ENCODE results near the gene FIGLA.
"Not testable (repeated sequence)": the region's sequence is repeated elsewhere in the genome, so short reads cannot be mapped to it uniquely, and the experiment has no call there.

The FIGLA gene

DNA sequence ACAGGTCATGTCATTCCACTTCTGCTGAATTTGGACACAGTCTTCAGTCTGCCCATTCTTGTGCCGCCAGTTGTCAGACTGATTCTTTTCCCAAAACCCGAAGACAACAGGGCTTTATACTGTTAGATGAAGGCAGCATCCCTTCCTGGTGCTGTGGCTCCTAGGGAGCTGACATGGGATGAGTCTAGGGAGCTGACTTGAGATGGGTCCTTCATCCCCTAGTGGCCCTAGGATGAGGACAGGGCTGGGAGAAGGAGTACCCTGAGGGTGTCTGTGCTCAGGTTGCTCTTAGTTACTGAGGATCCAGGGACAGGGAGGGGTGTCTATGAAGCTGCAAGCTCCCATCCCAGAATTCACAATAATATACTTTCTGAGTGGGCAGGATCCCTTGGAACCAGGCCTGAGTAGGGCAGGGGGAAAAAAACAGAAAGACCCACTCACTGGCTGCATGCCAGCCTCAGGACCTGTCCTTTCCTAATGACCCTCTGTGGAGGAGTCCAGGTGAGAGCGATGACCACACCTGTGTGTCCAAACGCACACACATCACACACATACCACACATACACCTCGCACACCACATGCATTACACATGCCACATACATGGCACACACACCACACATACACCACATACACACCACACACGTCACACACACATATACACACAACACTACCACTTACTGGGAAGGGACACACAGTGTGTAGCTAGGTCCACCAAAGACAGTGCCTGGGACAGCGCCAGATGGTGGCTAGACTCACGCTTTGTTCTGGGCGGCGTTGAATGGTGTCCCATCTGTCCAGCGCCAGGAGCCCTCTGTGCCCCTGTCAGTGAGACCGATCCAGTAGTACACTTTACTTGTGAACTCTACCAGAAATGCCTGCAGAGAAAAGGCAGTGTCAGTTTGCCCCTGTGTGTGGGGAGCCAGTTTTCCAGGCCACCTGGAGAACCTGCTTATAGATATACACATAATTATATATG lies 18.8 kb upstream of the FIGLA start:
- no peak for DNase-seq (ENCODE audit: low read depth in 3 of 3, low spot score in 1 of 3)

DNA sequence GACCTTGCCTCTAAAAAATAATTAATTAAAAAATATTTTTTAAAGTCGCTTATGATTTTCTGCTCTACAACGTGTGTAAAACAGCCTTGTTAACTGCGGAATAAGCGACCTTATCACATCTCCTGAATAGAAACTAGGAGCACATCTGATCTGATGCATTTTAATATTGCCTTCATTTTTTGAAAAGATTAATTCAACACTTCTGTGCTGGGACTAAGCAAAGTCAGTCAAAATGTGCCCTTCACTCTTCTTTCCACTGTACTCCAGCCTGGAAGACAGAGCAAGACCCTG lies 17.3 kb upstream of the FIGLA start:
- no peak for DNase-seq (ENCODE audit: low read depth in 3 of 3, low spot score in 1 of 3)

DNA sequence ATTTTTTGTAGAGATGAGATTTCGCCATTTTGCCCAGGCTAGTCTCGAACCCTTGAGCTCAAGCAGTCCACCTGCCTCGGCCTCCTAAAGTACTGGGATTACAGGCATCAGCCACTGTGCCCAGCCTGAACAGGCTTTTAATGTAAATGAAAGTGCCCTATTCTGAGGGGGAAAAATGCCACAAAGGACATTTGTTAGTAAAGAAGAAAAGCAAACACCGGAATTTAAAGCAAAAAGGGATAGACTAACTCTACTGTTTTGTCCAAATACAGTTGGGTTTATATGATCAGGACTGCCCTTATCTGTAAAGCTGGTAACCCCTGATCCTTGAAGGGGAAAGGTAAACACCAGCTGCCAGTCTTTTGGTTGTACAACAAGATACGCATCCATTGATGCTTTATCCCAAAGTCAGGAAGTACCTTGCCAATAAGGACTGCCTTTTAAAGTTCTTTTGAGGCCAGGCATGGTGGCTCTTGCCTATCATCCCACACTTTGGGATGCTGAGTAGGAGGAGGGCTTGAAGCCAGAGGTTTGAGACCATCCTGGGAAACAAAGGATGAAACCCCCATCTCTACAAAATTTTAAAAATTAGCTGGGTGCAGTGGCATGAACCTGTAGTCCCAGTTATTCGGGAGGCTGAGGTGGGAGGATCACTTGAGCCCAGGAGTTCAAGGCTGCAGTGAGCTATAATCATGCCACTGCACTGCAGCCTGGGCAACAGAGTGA lies 16.8 kb upstream of the FIGLA start:
- DNase-seq (ENCODE audit: low read depth in 3 of 3, low spot score in 1 of 3), result no peak

DNA sequence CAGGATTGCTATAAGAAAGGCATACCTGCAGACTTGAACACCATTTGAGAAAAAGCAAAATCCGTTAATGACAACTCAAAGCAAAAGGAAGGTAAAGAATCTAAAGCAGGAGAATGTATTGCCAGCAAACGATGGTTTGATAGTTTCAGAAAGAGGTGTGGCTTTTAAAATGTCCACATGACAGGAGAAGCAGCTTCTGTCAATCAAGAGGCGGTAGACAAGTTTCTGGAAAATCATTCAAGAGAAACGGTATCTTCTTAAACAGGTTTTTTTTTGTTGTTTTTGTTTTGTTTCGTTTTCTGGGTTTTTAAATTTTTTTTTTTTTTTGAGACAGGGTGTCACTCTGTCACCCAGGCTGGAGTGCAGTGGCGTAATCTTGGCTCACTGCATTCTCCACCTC lies 16.2 kb upstream of the FIGLA start:
- no peak for DNase-seq (ENCODE audit: low read depth in 3 of 3, low spot score in 1 of 3)

DNA sequence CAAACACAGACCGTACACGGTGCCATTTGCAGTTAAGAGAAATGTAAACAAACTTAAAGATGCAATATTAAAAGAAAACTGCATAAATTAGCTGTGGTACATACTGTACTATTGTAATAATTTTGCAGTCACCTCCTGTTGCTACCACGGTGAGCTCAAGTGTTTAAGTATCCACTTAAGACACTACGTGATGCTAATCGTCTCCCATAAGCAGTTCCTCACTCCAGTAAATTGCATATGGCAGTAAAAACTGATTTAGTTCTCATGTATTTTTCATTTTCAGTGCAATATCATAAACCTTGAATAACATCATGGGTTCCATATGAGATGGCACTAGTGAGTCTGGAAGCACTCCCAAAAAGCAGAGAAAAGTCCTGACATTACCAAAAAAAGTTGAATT lies 15.6 kb upstream of the FIGLA start:
- DNase-seq (ENCODE audit: low read depth in 3 of 3, low spot score in 1 of 3), result no peak

DNA sequence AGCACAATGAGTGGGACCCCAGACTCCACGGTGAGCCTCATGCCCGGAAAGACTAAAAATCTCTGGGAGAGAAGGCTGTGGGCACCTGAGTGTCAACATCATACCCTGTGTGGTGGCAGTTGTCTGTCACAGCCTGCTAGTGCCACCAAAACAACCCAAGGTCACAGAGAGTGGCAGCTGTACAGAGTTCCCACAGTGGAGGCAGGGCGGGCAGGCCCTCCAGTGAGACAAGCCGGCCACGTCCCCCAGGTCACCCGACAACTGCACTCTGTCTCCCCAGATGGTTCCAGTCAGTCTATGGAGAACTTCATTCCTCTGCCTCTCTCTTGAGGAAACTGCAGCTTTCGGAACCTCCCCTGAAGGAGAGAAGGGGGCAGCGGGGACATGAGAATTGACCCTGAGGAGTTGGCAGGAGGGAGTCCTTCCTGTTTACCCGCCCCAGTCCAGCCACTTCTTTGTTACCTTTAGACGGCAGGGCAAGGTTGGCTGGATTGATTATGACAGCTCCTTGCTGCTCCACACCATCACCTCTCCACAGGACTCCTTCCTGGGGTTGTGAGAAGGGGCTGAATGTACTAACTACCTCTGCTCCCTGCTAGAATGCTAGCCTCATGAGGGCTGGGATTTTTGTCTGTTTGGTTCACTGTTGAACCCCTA lies 11.3 kb upstream of the FIGLA start:
- DNase-seq (ENCODE audit: low read depth in 3 of 3, low spot score in 1 of 3), result no peak

DNA sequence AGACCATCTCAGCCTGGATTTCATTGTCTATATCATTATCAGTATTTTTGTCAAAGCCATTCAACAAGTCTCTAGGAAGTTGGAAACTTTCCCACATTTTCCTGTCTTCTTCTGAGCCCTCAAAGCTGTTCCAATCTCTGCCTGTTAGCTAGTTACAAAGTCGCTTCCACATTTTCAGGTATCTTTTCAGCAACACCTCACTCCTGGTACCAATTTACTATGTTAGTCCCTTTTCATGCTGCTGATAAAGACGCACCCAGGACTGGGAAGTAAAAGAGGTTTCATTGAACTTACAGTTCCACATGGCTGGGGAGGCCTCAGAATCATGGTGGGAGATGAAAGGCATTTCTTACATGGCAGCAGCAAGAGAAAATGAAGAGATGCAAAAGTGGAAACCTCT lies 9.3 kb upstream of the FIGLA start:
- no peak for DNase-seq (ENCODE audit: low read depth in 3 of 3, low spot score in 1 of 3)

DNA sequence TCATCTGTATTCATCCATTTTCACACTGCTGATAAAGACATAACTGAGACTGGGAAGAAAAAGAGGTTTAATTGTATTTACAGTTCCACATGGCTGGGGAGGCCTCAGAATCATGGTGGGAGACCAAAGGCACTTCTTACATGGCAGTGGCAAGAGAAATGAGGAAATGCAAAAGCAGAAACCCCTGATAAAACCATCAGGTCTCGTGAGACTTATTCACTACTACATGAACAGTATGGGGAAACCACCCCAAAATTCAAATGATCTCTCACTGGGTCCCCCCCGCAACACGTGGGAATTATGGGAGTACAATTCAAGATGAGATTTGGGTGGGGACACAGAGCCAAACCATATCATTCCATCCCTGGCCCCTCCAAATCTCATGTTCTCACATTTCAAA lies 7.6 kb upstream of the FIGLA start:
- not testable (repeated sequence) for DNase-seq (ENCODE audit: low read depth in 3 of 3, low spot score in 1 of 3)

DNA sequence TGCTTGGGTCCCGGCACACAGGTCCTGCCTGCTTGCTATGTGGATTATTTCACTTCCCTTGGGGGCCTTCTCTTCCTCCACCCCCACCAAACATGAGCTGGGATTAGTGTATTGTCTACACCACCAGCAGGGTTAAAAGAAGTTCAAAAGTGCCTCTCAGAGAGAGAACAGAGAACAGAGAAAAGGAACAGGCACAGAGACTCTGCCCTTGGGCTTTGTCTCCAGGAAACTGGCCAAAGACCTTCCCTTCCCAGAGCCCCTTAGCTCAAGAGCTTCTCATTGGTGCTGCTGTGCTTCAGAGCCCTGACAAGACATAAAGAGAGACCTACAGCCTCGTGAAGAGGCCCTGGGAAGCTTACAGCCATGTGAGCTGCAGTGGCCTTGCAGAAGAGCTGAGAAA lies 7.1 kb upstream of the FIGLA start:
- DNase-seq (ENCODE audit: low read depth in 3 of 3, low spot score in 1 of 3), result no peak

DNA sequence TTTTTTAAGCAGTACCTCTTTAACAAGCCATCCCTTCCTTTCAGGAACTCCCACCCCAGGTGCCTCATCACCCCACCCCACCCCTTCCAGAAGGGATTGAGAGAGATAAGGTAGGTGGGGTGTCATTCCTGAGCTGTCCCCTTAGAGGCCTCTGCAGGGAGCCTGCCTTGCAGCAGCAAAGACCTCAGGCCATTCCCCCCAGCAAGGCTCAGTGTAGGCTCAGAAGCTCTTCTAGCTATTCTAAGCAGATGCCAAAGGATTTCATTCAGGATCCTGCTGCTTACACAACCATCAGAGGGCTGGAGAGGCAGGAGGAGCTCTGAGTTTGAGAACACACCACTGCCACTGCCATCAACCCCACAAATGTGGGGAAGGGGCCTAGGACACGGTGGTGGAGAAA lies 5.8 kb upstream of the FIGLA start:
- no peak for DNase-seq (ENCODE audit: low read depth in 3 of 3, low spot score in 1 of 3)

DNA sequence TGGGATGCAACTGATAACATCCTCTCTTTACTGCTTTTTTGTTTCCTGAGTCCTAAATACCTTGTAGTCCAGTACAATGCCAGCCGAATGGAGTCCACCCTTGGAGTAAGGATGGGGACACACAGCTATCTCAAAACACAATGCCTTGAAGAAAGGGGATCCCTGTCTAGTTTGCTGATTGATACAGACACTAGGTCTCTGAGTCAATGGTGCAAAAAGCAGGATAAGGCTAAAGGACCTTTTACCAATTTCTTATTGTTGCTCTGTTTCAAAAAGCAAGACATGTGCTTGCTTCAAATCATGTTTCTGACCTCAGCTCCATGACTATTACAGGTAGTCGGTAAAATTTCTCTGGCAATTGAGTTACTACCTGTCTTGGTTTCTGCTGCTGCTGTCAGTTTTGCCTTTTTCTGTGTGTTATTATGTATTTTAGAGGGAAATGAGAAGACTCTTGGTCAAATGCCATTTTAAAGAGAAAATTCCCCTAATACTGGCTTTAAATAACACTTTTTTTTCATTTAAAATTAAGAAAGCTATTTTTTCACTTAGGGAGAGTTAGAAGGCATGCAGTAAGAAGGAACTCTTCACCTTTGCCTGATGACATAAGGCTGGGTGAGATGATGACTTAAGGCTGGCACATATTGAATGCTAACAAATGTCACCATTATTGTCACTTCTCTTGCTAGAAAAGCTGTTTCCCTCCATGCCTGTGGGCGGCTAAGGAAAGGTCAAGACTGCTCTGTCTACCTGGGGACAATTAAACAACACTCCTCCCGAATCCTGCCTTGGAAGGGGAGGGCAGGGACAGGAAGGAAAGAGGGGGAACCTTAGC lies 4.9 kb upstream of the FIGLA start:
- DNase-seq (ENCODE audit: low read depth in 3 of 3, low spot score in 1 of 3), result no peak

DNA sequence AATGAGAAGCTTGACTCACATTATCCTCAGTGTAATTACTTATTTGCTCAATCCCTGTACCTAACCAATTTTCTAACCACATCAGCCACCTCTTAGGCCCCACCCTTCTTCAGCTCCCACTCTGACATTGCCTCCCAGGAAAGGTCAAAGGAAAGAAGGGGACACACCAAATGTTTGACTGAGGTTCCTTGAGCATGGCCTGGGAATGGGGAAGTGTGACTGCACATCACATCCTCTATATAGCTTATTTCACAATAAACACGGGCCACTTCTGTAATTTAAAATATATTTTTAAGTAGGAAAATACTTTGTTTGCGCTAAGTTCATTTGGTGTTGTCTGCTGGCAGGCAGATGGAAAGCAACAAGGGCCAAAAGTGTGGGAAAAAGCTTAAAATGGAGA lies 3.0 kb upstream of the FIGLA start:
- no peak for DNase-seq (ENCODE audit: low read depth in 3 of 3, low spot score in 1 of 3)

DNA sequence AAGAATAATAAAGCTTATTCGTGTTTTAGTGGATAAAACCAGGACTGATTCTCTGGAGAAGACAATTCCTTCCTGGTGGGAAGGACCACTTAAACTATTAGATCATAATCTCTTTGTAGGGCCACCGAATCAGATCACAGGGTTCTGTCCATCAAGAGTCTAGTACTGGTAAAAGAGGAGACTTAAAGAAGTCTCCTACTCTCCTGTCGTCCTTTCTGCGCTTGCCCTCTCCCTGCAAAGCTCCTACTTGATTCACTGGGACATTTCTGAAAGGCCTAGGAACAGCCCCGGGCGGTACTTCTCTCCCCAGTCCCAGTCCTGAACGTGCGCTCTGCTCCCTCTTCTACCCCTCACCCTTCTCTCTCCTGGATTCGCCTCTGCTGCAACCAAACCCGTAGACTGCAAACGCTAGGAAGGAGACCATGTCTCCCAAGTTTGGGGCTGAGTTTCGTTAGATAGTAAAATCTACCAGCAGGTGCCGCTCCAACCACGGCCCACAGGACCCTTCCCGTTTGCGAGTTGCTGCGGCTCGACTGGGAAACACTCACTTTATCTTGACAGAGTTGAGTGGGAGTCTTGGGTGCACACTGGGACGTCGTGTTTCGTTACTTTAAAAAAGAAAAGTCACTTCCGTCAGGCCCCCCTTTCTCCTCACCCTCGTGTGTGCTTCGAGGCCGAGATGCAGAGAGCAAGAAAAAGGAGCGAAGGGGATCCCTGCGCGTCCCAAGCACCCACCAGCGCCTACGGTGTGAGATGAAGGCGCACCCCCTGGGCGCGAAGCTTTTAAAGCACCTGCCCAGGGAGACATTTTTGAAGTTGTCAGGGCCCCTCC lies 923 bp downstream of the FIGLA start:
- peak in 2 of 3 donors; percentile 37 to 51 for DNase-seq (ENCODE audit: low read depth in 3 of 3, low spot score in 1 of 3)

DNA sequence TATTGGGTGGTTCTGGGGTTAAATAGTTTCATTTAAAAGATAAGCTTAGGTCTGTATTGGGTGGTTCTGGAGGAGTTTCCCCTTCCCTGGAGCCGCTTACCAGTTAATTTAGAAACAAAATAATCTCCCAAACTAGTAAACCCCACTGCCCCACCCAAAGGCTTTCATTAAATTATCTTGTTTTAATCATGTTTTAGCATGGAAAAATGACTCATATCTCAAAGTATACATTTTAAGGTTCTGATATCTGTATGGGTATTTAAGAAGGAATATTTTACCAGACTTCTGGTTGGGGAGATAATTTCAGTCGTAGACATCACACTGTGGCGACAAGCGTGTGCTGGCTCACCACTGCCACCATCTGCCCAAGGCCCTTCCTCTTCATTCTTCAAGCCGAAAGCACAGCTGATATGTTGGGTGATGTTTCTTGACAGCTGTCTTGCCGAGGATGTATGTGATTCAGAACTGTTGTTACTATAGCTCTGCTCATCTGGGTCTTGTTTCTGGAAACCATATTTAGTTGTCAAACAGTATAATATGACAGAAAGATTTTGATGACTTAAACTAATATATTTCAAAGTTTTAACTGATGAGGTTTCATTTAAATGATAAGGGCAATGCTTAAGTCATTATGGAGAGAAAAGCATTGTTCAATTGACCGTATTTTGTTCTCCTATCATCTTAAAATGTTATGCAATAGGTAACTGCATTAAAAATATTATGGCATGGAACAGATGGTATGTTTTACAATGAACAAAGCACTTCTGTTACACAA lies 5.1 kb downstream of the FIGLA start:
- DNase-seq (ENCODE audit: low read depth in 3 of 3, low spot score in 1 of 3), result peak in 2 of 3 donors; percentile 10 to 14

DNA sequence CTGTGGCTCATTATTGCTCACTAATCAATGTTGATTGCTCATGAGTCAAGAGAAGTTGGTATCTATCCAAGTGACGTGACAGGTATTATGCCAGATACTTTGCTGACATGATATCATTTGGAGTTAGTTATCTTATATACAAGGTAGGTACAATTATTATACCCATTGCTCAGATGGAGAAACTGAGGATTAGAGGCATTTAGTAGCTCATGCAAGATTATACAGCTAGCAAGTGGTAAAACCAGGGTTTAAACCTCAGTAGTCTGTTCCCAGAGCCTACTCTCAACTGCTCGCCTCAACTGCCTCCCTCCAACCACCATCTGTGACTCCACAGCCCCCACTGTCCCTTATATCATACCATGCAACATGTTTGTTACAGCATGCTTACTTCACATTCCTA lies 6.1 kb downstream of the FIGLA start:
- no peak for DNase-seq (ENCODE audit: low read depth in 3 of 3, low spot score in 1 of 3)

DNA sequence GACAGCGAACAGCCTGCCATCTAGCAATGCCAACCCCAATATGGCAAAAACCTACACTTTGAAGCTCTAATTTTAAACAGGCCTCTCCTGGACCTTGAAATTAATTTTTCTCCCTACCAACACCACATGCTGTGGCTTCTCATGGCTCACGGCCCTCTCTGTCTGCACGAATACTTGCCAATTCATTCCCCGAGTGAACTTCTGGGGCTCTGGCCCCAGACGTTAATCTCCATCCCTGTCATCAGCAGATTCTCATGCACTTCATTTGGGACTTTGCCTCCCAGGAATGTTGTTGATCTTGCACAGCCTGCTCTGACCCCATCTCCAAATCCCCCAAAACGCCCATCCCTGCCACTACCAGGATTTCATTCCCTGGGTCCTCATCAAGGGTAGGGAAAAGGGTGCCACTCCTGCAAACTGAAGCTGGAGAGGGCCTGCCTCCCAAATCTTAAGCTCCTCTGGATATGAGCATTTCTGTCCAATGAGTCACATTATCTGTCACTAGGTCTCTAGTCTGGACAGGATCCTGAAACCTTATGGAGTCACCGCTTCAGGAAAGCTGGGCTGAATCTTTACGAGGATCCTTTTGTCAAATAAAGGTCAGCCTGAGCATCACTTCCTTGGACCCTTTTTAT lies 10.4 kb downstream of the FIGLA start:
- no peak for DNase-seq (ENCODE audit: low read depth in 3 of 3, low spot score in 1 of 3)

DNA sequence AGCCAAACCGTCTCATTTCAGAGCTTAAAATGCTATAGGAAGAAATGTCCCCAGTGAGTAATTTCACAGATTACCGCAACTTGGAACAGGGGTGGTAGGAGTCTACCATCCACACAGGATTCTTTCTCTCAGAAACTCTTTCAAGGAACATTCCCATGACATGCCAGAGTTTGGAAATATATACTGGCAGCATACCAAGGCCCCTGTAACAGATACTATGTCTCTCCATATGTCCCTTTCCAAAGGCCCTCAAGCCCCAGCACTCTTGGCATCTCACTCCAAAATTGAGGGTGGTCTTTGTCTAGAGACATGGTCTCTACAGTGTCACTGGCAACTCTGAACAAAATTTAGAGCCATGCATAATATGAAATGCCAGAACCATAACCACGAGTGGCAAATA lies 11.0 kb downstream of the FIGLA start:
- DNase-seq (ENCODE audit: low read depth in 3 of 3, low spot score in 1 of 3), result no peak

DNA sequence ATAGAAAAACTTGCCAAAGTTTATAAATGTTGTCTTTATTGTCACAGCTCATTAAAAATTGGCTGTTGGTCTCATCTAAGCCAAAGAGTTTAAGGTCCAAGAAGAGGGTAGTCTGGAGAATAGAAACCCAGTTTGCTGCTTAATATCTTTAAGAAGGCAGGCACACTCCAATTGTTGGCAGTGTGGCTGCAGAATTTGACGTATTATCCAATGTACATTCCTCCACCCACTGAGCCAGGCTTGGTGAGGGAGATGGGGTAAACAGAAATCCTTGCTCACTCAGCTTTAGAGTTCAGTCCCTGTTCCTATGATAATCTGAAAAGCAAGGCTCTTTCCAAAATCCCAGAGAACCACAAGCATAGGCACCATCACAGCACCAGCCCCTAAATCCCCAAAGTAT lies 11.8 kb downstream of the FIGLA start:
- DNase-seq (ENCODE audit: low read depth in 3 of 3, low spot score in 1 of 3), result no peak

DNA sequence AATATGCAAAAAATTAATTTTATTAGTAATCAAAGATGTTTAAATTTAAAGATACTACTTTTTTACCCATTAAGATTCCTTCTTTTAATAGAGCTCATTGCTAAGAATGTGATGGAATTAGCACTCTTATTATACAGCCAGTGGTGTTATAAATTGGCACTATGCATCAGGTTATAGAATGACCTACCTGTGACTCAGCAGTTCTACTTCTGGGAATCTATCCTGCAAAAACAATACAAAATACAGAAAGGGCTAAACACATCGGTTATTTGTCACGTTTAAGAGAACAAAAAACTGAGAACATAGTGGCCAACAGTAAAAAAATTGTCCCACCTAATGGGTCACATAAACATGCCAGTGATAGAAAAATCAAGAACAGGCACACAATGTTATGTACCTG lies 13.0 kb downstream of the FIGLA start:
- DNase-seq (ENCODE audit: low read depth in 3 of 3, low spot score in 1 of 3), result no peak
